ENCODE data around the gene COLEC12. TPM values are rescaled to one million over a fixed set of nuclear protein-coding genes. Genes with fewer than 3 reads are reported as not detected.

The COLEC12 gene
- total and polyA plus RNA-seq, 2 donors (not counting 3 experiments of a cell fraction or from before 2014, with no cell fraction given): 8.0 to 17.1 TPM

GRCh38 chr18:519019-519879, 18.7 kb upstream of the COLEC12 start:
- no TSS peak for BruUV-seq (replicated peaks)
- CTCF ChIA-PET: interaction anchor here (1.0 to 1.4 kb wide), 3 partner anchors 23 to 44 kb away, joined by 3 to 5 read pairs (median 4); no protein-coding TSS in a partner anchor
- Histone ChIP-seq H3K27ac (ENCODE audit: insufficient read depth, low read depth, low read length) (peak overlapping the region; percentile 82), H3K9me1 (replicated peaks; ENCODE audit: control insufficient read depth, extremely low read depth, insufficient read depth, low read length) (no peaks in the 10 kb centered on the region), H4K20me1 (replicated peaks; ENCODE audit: control insufficient read depth, extremely low read depth, insufficient read depth, low read length) (no peaks in the 10 kb centered on the region), H3K4me1 (ENCODE audit: control insufficient read depth, extremely low read depth, insufficient read depth, low read length) (peaks cover 37% of the 10 kb centered on the region), H3K9ac (replicated peaks; ENCODE audit: extremely low read depth, insufficient read depth, low read length) (peak overlapping the region; percentile 38), H2AFZ (ENCODE audit: low read depth, low read length) (peak overlapping the region; percentile 20), H3K27me3 (ENCODE audit: control insufficient read depth in 2 of 2, insufficient read depth in 2 of 2, low read length in 2 of 2) (no peaks in the 10 kb centered on the region), H3K79me2 (ENCODE audit: control insufficient read depth, insufficient read depth, low read length) (no peaks in the 10 kb centered on the region), H3K4me2 (ENCODE audit: insufficient read depth, low read length) (no peak overlapping the region), H3K4me3 (replicated peaks in 1 of 3; ENCODE audit: insufficient read depth in 1 of 3, low read depth in 1 of 3, low read length in 3 of 3) (no peak overlapping the region), H3K36me3 (ENCODE audit: control insufficient read depth in 2 of 2, extremely low read depth in 1 of 2, insufficient read depth in 2 of 2, low read length in 2 of 2) (no peaks in the 10 kb centered on the region), H3K9me3 (replicated peaks; ENCODE audit: control insufficient read depth, insufficient read depth, low read length) (no peaks in the 10 kb centered on the region)
- peak; percentile 38 for FAIRE-seq
- dilution Hi-C loops (cut with MboI; ENCODE audit: extremely low pct_ligation_motif_present, low sequenced_read_pairs): no loop called here
- peak; percentile 81 for DNase-seq (ENCODE audit: low read depth, low spot score)
- POLR2A ChIA-PET: interaction anchor here (1.2 kb wide), 1 partner anchor 252 kb away, joined by 3 read pairs; the partner anchor contains the start of gene THOC1
- intact Hi-C loops (cut with micrococcal nuclease): loop anchor here (5.0 kb wide), 1 partner anchor 252 kb away; the partner anchor contains the start of gene THOC1
- TF ChIP-seq, protein P1, sequence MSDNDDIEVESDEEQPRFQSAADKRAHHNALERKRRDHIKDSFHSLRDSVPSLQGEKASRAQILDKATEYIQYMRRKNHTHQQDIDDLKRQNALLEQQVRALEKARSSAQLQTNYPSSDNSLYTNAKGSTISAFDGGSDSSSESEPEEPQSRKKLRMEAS (IDR thresholded peaks at IDR 0.05; ENCODE audit: insufficient read depth, insufficient read length): peak; percentile 27
- TF ChIP-seq GATA2 (IDR thresholded peaks at IDR 0.05; ENCODE audit: insufficient read depth, insufficient read length, low read depth, low read length) (no peak), FOS (IDR thresholded peaks at IDR 0.05; ENCODE audit: borderline replicate concordance, insufficient read depth, low read length) (peak; percentile 15)

DNA sequence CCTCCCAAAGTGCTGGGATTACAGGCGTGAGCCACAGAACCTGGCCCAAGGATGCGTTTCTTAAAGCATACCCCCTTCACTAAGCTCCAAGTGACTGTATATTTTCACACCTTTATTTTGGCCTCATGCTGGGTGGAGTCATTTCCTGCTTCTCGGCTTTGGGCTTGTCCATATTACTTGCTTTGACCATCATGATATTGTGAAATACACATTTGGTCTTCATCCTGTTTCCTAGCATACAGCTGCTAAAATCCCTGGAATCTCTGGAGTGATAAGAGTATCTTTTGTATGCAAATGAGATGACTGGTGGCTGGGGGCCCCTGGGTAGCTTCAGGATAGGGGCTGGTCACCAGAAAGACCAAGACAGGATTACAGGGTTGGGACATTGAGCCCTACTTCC, 17.6 kb upstream of the COLEC12 start:
- no peaks in the 10 kb centered on the region for H3K9me3 ChIP-seq (replicated peaks; ENCODE audit: control insufficient read depth, insufficient read depth, low read length)
- H3K27me3 ChIP-seq (ENCODE audit: control insufficient read depth in 2 of 2, insufficient read depth in 2 of 2, low read length in 2 of 2): no peaks in the 10 kb centered on the region
- H3K4me3 ChIP-seq (replicated peaks in 1 of 3; ENCODE audit: insufficient read depth in 1 of 3, low read depth in 1 of 3, low read length in 3 of 3): no peak overlapping the region
- FAIRE-seq (no peak), DNase-seq (ENCODE audit: low read depth, low spot score) (no peak)
- peak overlapping the region; percentile 82 for H3K27ac ChIP-seq (ENCODE audit: insufficient read depth, low read depth, low read length)
- dilution Hi-C loops (cut with MboI; ENCODE audit: extremely low pct_ligation_motif_present, low sequenced_read_pairs) (no loop called here), intact Hi-C loops (cut with micrococcal nuclease) (loop anchor here (5.0 kb wide), 1 partner anchor 251 kb away; the partner anchor contains the start of gene THOC1)
- ChIA-PET POLR2A (interaction anchor here (1.2 kb wide), 1 partner anchor 251 kb away, joined by 3 read pairs; the partner anchor contains the start of gene THOC1), CTCF (interaction anchor here (1.1 to 1.4 kb wide), 3 partner anchors 22 to 98 kb away, joined by 3 to 5 read pairs (median 4); no protein-coding TSS in a partner anchor)
- H3K9me1 ChIP-seq (replicated peaks; ENCODE audit: control insufficient read depth, extremely low read depth, insufficient read depth, low read length): no peaks in the 10 kb centered on the region
- no peaks in the 10 kb centered on the region for H3K36me3 ChIP-seq (ENCODE audit: control insufficient read depth in 2 of 2, extremely low read depth in 1 of 2, insufficient read depth in 2 of 2, low read length in 2 of 2)
- peaks cover 35% of the 10 kb centered on the region for H3K4me1 ChIP-seq (ENCODE audit: control insufficient read depth, extremely low read depth, insufficient read depth, low read length)
- no peak overlapping the region for H3K4me2 ChIP-seq (ENCODE audit: insufficient read depth, low read length)
- no peak overlapping the region for H3K9ac ChIP-seq (replicated peaks; ENCODE audit: extremely low read depth, insufficient read depth, low read length)
- H3K79me2 ChIP-seq (ENCODE audit: control insufficient read depth, insufficient read depth, low read length): no peaks in the 10 kb centered on the region
- no peak overlapping the region for H2AFZ ChIP-seq (ENCODE audit: low read depth, low read length)
- TF ChIP-seq GATA2 (IDR thresholded peaks at IDR 0.05; ENCODE audit: insufficient read depth, insufficient read length, low read depth, low read length) (peak; percentile 9), FOS (IDR thresholded peaks at IDR 0.05; ENCODE audit: borderline replicate concordance, insufficient read depth, low read length) (no peak)
- no peaks in the 10 kb centered on the region for H4K20me1 ChIP-seq (replicated peaks; ENCODE audit: control insufficient read depth, extremely low read depth, insufficient read depth, low read length)
- no TSS peak for BruUV-seq (replicated peaks)
